ENCODE data around the gene STARD7. TPM values are rescaled to one million over a fixed set of nuclear protein-coding genes. Genes with fewer than 3 reads are reported as not detected.

Gene STARD7
- polyA plus RNA-seq, 1 donor (not counting 4 experiments of a cell fraction or from before 2014, with no cell fraction given), result 73.4 TPM

DNA sequence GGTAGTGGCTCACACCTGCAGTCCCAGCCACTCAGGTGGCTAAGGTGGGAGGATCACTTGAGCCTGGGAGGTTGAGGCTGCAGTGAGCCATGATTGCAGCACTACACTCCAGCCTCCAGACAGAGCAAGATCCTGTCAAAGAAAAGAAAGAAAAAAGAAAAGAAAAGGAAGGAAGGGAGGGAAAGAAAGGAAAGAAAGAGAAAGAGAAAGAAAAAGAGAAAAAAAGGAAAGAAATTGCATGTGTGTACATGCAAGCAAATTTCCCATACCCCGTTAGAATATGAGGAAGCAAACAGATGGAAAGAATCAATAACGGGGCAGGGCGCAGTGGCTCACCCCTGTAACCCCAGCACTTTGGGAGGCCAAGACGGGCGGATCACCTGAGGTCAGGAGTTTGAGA is 39.3 kb upstream of the STARD7 start:
- Histone ChIP-seq H3K9ac (ENCODE audit: control insufficient read depth, extremely low read depth, insufficient read depth, low read length) (no peak overlapping the region), H3K79me2 (ENCODE audit: control insufficient read depth, insufficient read depth, low read length) (no peaks in the 10 kb centered on the region), H3K4me3 (ENCODE audit: control insufficient read depth in 2 of 3, extremely low read depth in 1 of 3, insufficient read depth in 2 of 3, low read depth in 1 of 3, low read length in 3 of 3) (no peak overlapping the region), H3K4me1 (ENCODE audit: control insufficient read depth, extremely low read depth, insufficient read depth, low read length) (no peaks in the 10 kb centered on the region), H3K27me3 (ENCODE audit: control insufficient read depth, extremely low read depth, insufficient read depth, low read length) (no peaks in the 10 kb centered on the region), H2AFZ (ENCODE audit: control insufficient read depth, low read length) (no peak overlapping the region), H3K9me1 (ENCODE audit: control insufficient read depth, extremely low read depth, insufficient read depth, low read length) (no peaks in the 10 kb centered on the region), H3K9me3 (ENCODE audit: control insufficient read depth, low read depth, low read length) (no peaks in the 10 kb centered on the region), H3K4me2 (ENCODE audit: control insufficient read depth, extremely low read depth, insufficient read depth, low read depth, low read length) (no peak overlapping the region), H3K27ac (ENCODE audit: control insufficient read depth, insufficient read depth, low read length) (no peak overlapping the region), H3K36me3 (ENCODE audit: control insufficient read depth in 2 of 2, extremely low read depth in 1 of 2, insufficient read depth in 2 of 2, low read length in 2 of 2) (peaks cover 1 to 6% of the 10 kb centered on the region in 2 experiments), H4K20me1 (ENCODE audit: control insufficient read depth, extremely low read depth, insufficient read depth, low read length) (no peaks in the 10 kb centered on the region)
- no peak for DNase-seq (ENCODE audit: low read depth, low spot score)
- TF ChIP-seq, protein P1, sequence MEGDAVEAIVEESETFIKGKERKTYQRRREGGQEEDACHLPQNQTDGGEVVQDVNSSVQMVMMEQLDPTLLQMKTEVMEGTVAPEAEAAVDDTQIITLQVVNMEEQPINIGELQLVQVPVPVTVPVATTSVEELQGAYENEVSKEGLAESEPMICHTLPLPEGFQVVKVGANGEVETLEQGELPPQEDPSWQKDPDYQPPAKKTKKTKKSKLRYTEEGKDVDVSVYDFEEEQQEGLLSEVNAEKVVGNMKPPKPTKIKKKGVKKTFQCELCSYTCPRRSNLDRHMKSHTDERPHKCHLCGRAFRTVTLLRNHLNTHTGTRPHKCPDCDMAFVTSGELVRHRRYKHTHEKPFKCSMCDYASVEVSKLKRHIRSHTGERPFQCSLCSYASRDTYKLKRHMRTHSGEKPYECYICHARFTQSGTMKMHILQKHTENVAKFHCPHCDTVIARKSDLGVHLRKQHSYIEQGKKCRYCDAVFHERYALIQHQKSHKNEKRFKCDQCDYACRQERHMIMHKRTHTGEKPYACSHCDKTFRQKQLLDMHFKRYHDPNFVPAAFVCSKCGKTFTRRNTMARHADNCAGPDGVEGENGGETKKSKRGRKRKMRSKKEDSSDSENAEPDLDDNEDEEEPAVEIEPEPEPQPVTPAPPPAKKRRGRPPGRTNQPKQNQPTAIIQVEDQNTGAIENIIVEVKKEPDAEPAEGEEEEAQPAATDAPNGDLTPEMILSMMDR (optimal IDR thresholded peaks at IDR 0.05 in 1 of 3, IDR thresholded peaks at IDR 0.05 in 1 of 3, conservative IDR thresholded peaks at IDR 0.05 in 1 of 3; ENCODE audit: extremely low read depth in 1 of 3, insufficient read depth in 2 of 3, low read length in 3 of 3), result no peak
- TF ChIP-seq EZH2 (IDR thresholded peaks at IDR 0.05; ENCODE audit: low read length), result no peak
- no peak for FAIRE-seq
- dilution Hi-C loops (cut with MboI; ENCODE audit: extremely low pct_ligation_motif_present, low sequenced_read_pairs), result no loop called here

DNA sequence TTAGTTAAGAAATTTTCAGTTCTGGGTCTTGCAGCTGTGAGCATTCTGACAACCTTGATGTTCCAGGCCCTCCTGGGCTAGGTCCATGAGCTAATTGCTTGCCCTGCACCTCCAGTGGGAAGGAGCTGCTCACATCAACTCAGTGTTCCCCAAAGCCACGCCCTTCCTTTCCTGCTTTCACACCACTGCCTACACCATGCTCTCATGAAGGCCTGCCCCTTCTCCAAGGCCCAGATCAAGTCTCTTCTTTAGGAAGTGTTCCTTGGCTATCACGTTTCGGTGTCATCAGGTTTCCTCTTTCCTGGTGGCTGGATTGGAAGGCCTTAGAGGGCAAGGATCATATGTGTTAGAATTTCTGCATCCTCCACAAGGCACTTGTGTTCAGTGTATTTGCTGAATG is 38.4 kb upstream of the STARD7 start:
- Histone ChIP-seq H3K27me3 (ENCODE audit: control insufficient read depth, extremely low read depth, insufficient read depth, low read length) (no peaks in the 10 kb centered on the region), H4K20me1 (ENCODE audit: control insufficient read depth, extremely low read depth, insufficient read depth, low read length) (no peaks in the 10 kb centered on the region), H3K27ac (ENCODE audit: control insufficient read depth, insufficient read depth, low read length) (no peak overlapping the region), H3K9me3 (ENCODE audit: control insufficient read depth, low read depth, low read length) (no peaks in the 10 kb centered on the region), H3K9ac (ENCODE audit: control insufficient read depth, extremely low read depth, insufficient read depth, low read length) (no peak overlapping the region), H3K36me3 (ENCODE audit: control insufficient read depth in 2 of 2, extremely low read depth in 1 of 2, insufficient read depth in 2 of 2, low read length in 2 of 2) (peaks cover 0 to 4% of the 10 kb centered on the region in 2 experiments), H3K79me2 (ENCODE audit: control insufficient read depth, insufficient read depth, low read length) (no peaks in the 10 kb centered on the region), H3K4me2 (ENCODE audit: control insufficient read depth, extremely low read depth, insufficient read depth, low read depth, low read length) (no peak overlapping the region), H2AFZ (ENCODE audit: control insufficient read depth, low read length) (no peak overlapping the region), H3K4me1 (ENCODE audit: control insufficient read depth, extremely low read depth, insufficient read depth, low read length) (peaks cover 7% of the 10 kb centered on the region), H3K9me1 (ENCODE audit: control insufficient read depth, extremely low read depth, insufficient read depth, low read length) (no peaks in the 10 kb centered on the region), H3K4me3 (ENCODE audit: control insufficient read depth in 2 of 3, extremely low read depth in 1 of 3, insufficient read depth in 2 of 3, low read depth in 1 of 3, low read length in 3 of 3) (no peak overlapping the region)
- TF ChIP-seq, protein P1 (optimal IDR thresholded peaks at IDR 0.05 in 1 of 3, IDR thresholded peaks at IDR 0.05 in 1 of 3, conservative IDR thresholded peaks at IDR 0.05 in 1 of 3; ENCODE audit: extremely low read depth in 1 of 3, insufficient read depth in 2 of 3, low read length in 3 of 3), result no peak
- TF ChIP-seq EZH2 (IDR thresholded peaks at IDR 0.05; ENCODE audit: low read length), result no peak
- dilution Hi-C loops (cut with MboI; ENCODE audit: extremely low pct_ligation_motif_present, low sequenced_read_pairs), result no loop called here
- FAIRE-seq, result no peak
- no peak for DNase-seq (ENCODE audit: low read depth, low spot score)
